GM12801 (cell line): ENCODE results near the gene RNF168.

Source experiments
- CTCF ChIP-seq: IDR thresholded peaks from one replicate; pipeline ENCODE4 v1.5.1; 2011; ENCODE audit warnings: control low read depth; ENCODE audit not compliant: insufficient read length; ENCODE audit errors: extremely low read depth

The RNF168 gene

GRCh38 chr3:196518966-196519717 is 15.6 kb upstream of the RNF168 start:
- no peak for TF ChIP-seq CTCF

- TF ChIP-seq CTCF, result no peak
Observed at GRCh38 chr3:196517919-196518318, 14.4 kb upstream of the RNF168 start.

GRCh38 chr3:196517162-196517800 is 13.7 kb upstream of the RNF168 start:
- no peak for TF ChIP-seq CTCF

GRCh38 chr3:196514913-196515621 is 11.5 kb upstream of the RNF168 start, which contains the start of gene SMCO1:
Gene SMCO1, minus strand, starts transcription at chr3:196515346. Its CDS starts 137 bp downstream, at chr3:196515209.
- no peak for TF ChIP-seq CTCF

- no peak for TF ChIP-seq CTCF
Observed at GRCh38 chr3:196514350-196514716, 10.8 kb upstream of the RNF168 start.

GRCh38 chr3:196513697-196514349 is 10.3 kb upstream of the RNF168 start:
- no peak for TF ChIP-seq CTCF

GRCh38 chr3:196506687-196507086 is 3.1 kb upstream of the RNF168 start:
- no peak for TF ChIP-seq CTCF
